HG02623 (cell line): ENCODE data around the gene SLX9.
A peak's percentile ranks its signal among the peaks of the same experiment; 100 is the strongest.

Experiments used
- ATAC-seq: cut with Tn5 transposase; IDR thresholded peaks from one replicate; pipeline ENCODE4 v1.9.1; 2021; ENCODE audit warnings: moderate library complexity; ENCODE audit not compliant: unreplicated experiment

Gene SLX9

DNA sequence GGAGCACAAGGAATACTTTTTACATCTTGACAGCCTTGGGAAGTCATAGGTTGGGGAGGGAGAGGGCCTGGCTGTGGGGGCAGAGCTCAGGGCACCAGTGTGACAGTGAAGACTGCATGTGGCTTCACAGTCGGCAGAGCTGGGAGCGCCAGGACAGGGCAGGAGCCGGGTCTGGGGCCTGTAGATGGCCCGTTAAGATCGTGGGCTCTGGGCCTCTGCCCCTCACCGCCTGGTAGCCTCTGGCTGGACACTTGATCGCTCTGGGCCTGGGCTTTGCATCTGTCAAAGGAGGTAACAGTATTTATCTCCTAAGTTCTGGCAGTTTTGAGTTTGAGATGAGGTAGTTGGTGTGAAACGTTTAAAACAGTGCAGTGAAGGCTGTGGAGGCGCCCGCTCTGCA, 4.8 kb downstream of the SLX9 start:
- ATAC-seq: no peak

DNA sequence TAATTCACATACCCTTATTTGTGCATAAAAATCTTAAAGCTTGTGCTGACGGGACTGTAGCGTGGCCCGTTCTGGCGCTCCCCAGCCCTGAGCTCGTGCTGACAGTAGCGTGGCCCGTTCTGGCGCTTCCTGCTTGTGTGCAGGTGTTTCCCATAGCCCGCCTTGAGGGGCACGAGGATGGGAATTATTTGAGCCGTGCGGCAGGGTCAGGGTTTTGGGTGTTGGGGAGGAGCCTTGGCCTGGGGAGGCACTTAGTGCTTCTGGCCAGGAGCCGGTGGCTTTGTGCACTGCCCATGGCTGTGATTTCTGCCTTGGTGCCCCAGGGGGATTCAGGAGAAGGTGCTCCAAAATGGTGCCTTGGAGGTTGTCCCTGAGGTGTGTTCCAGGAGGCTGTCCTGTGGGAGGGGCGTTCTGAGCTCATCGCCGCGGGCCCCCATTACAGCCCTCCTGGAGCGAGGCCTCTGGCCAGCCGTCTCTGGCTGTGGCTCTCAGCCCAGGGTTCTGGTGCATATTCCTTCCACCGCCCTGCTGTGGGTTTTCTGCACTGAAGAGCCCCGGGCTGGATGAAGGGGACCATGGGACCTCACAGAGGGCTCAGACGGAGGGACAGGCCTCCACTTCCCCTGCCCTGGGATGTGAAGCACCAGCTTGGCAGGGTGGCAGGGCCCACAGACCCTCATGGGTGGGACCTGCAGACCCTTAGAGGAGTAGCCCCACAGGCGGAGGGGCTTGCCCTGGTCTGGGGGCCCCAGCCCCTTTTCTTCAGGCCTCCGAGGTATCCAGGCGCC, 6.6 kb downstream of the SLX9 start:
- no peak for ATAC-seq

- ATAC-seq: no peak
These were observed 7.5 kb downstream of the SLX9 start for GRCh38 chr21:44947111-44947929.

DNA sequence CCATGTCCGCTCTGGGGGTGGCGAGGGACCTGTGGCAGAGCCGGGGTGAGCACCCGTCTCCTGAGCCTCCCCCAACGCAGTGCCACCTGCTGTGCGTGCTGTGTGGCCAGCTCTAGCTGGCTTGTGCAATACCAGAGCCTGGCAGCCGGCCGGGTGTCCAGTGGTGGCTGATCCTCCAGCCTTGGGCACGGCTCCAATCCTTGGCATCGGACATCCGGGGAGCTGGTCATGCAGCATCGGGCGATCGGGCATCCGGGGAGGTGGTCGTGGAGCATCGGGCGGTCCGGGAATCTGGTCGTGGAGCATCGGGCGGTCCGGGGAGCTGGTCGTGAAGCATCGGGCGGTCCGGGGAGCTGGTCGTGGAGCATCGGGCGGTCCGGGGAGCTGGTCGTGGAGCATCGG, 8.1 kb downstream of the SLX9 start:
- ATAC-seq: no peak

DNA sequence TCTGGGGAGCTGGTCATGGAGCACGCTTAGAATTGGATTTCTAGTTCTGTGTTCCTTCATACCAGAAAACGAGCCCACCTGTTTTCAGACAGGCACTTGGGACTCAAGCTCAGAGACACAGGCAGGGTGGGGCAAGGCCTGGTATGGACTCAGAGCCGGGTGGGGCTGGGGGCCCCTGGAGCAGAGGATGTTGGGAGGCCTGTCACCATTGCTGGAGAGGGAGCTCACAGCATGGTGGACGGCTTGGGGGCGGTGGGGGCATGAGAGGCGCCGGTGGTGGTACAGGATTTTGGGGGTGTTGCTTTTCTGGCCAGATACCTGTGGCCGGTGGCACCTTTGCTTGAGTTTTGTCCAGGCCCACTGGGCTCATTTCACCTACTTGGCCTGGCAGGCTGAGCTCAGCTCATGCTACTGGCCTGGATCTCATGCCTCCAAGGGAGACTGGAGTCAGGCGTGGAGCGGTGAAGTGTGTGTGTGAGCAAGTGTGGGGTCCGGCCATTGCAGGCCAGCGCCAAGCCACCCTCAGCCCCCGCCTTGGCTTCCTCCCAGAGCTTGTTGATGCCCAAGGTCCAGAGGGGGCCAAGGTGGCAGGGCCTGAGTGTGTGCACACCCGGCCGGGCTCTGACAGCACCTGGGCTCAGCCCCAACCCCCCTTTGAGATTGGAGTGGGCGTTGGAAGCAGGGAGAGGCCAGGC, 8.7 kb downstream of the SLX9 start:
- no peak for ATAC-seq

DNA sequence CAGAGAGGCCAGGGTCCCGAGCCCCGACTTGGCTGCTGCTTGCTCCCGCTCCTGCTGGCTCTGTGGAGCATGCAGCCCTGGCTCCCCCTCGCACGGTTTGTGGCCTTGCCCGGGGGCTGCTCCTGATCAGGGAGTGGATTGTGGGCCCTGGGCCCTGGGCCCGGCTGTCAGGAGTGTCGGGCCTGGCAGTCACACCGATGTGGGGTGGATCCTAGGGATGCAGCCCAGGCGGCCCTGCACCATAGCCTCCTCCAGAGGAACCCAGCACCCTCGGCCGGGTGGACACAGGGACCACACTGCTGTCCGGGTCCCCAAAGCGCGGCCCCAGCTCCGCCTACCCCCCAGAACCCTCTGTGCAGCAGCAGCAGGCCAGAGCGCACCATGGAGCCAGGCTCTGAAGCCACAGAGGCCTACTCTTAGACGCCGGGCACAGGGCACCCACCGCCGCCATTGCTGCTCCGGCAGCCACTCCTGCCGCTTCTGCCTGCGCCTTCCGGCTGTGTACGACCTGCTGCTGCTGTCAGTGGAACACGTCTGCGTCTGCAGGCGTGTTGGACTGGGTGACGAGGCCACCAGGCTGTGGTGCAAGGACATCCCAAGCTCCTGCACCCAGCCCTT, 9.4 kb downstream of the SLX9 start:
- ATAC-seq: no peak

GRCh38 chr21:44949779-44950198, 10.0 kb downstream of the SLX9 start:
- ATAC-seq: peak; percentile 57

GRCh38 chr21:44950351-44950750, 10.5 kb downstream of the SLX9 start:
- ATAC-seq: no peak

- no peak for ATAC-seq
These were observed 11.5 kb downstream of the SLX9 start for GRCh38 chr21:44951186-44951915.

DNA sequence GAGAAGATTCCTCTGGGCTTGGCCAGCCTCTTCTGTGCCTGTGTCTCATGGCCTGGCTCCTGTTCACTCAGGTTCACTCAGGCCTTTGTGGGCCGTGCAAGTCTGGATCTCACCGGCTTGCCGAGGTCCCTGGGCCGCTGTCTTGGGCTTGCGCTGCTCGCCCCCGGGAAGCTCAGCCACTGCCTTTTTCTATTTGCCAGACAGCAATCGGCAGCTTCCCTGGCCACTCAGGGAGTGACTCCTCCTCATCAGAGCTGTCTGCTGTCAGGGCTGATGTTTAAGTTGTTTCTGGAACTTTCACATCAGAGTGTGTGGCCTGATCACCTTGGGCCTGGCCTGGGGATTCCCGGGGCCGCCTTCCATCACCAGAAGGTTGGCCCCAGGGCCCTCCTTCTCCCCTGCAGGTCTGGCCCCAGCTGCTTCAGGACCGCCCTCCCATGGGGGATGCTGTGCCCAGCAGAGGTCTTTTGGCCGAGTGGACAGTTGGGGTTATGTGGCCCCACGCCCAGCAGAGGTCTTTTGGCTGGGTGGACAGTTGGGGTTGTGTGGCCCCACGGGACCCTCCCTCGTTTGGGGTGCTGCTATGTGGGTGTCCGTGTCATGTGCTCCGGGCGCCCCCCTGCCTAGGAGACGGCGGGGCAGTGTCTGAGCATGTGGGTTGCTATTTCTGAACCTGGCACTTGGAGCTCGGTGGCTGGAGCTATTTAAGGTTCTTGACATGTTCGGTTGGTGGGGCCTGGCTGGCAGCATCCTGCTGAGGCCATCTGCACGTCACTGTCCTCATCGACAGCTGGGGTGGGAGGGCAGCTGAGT, 12.5 kb downstream of the SLX9 start:
- ATAC-seq: no peak

DNA sequence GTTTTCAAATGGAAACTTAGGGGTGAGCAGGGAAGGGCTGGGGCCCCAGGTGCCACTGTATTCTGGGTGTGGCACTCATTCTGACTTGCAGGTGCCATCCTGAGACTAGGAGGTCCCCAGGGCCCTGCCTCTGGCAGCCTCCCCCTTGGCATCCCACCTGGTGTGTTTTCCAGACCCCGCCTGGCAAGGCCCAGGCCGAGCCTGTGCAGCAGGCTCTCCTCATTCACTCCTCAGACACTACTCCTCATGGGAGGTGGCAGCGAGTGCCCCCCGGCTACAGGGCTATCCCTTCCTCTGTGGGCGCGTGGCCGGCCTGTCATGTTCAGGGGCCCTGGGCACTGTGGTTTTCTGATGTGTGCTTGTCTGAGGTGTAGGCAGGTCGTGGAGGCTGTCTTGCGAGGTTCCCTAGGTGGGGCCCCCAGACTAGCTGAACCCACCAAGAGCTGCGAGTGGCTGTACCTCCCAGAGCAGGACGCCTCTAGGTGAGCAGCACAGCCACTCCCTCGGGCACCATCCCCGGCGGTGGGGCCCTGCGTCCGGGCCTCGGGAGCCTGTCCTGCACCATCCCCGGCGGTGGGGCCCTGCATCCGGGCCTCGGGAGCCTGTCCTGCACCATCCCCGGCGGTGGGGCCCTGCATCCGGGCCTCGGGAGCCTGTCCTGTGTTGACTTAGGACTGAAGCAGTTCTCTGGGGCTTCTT, 13.2 kb downstream of the SLX9 start:
- no peak for ATAC-seq

GRCh38 chr21:44953628-44954021, 13.8 kb downstream of the SLX9 start:
- no peak for ATAC-seq

DNA sequence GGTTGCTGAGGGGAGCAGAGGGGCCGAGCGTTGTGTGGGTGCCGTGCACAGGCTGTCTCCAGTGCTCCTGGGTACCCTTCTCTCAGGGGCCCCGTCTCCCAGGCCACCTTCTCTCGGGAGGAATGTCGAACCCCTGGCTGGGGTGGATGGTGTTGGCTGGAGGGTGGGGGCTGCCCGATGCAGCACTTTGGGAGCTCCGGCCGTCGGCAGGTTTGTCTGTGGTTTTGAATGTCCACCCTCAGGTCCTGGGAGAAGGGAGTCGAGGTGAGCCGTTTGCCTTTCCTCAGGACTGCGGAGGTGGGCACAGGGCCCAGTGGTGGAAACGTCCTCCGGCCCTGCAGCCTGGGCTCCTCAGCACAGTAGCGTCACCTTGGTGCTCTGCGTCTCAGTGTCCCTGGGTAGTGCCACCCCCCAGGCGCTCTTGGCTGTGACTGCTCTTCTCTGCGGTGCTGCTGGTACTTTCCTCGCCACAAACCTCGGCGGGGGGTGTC, 14.5 kb downstream of the SLX9 start:
- ATAC-seq: no peak

DNA sequence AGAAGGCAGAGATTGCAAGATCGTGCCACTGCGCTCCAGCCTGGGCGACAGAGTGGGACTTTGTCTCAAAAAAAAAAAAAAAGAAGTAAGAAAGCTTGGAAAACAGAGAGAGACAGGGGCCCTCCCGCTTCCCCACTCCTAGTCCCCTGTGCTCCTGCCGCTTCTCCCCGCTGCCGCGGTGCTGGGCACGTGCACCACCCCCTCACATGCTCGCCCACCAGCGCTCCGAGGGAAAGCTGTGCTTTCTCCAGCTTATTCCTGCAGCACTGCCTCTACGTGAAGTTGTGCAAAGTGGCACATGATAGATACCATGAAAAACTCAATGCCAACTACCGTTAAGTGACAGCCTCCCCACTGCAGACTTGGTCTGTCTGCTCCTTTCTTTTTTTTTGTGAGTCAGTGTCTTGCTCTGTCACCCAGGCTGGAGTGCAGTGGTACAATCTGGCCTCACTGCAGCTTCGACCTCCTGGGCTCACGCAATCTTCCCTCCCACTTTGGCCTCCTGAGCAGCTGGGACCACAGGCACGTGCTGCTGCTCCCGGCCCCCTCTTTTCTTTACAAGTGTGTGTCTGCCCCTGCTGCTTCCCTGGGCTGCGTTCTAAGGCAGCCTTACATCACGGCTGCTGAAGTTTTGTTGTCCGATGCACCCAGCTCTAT, 15.4 kb downstream of the SLX9 start:
- ATAC-seq: no peak

- no peak for ATAC-seq
These were observed 16.0 kb downstream of the SLX9 start for GRCh38 chr21:44955798-44956175.

GRCh38 chr21:44956356-44957046, 16.7 kb downstream of the SLX9 start:
- no peak for ATAC-seq

DNA sequence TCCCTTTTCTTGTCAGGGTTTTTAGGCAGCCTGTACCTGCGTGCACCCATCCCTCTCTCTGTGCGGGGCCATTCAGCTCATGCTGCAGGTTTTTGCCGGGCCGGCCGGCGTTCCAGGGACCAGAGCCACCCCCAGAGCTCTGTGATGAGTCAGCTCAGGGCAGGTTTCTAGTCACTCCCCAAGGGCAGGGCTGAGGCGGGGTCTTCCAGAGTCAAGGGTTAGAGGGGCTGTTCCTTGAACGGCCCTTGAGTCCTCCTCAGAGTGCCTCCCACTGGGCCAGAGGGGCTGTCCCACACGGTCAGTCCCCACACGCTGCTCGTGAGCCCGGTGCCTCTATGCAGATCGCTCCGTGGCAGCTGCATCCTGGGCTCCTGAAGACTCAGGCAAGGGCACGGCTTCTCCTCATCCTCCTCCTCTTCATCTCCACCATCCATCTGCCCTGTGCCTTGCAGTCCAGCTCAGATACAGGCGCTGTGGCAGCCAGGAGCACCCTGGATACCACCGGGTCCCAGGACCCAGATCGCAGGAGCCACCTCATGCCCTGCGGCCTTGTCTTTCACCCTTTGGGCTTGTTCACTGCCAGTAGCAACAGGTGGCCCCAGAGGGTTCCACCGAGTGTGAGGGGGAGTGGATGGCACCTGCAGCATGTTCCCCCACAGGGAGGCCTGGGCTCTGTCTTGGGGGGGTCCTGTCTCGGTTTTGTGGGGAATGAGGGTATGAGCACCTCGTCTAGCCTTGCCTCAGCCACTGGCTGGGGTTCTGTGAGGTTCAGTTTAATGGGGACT, 17.4 kb downstream of the SLX9 start:
- no peak for ATAC-seq
